HG03442 (cell line): ENCODE results near the gene ATP11C.
A peak's percentile ranks its signal among the peaks of the same experiment; 100 is the strongest.
"Not testable (repeated sequence)": the region's sequence is repeated elsewhere in the genome, so short reads cannot be mapped to it uniquely, and the experiment has no call there.

Experiments used
- ATAC-seq: cut with Tn5 transposase; IDR thresholded peaks from one replicate; pipeline ENCODE4 v1.9.1; 2021; ENCODE audit warnings: mild to moderate bottlenecking, moderate library complexity; ENCODE audit not compliant: unreplicated experiment

The ATP11C gene

GRCh38 chrX:139864640-139865039 is 68.2 kb downstream of the ATP11C start:
- ATAC-seq = no peak

- ATAC-seq = no peak
Measured at GRCh38 chrX:139862208-139862607, 70.6 kb downstream of the ATP11C start.

DNA sequence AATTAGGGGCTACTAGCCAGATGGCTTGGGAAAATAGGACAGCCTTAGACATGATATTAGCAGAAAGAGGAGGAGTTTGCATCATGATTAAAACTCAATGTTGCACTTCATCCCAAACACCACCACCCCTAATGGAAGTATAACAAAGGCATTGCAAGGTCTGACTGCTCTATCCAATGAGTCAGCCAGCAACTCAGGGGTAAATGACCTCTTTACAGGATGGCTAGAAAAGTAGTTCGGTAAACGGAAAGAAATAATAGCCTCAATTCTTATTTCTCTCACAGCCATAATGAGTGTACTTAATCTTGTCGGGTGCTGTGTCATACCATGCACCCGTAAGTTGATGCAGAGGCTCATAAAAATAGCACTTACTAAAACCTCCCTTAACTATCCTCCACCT is 76.0 kb downstream of the ATP11C start:
- ATAC-seq = not testable (repeated sequence)

DNA sequence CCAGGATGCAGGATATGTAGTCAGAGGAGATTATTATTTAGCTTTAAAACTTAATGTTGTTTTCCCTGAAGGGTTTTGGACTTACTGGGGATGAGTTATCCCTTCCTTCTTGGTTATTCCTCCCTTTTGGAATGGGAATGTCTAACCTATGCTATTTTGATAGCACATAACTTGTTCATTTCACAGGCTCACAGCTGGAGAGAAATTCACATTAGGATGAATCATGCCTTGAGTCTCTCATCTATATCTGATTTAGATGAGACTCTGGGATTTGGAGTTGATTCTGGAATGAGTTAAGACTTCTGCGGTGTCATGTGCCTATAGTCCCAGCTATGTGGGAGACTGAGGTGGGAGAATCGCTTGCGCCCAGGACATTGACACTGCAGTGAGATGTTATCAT is 81.1 kb downstream of the ATP11C start:
- ATAC-seq = no peak

- no peak for ATAC-seq
Measured at GRCh38 chrX:139850968-139851367, 81.9 kb downstream of the ATP11C start.

DNA sequence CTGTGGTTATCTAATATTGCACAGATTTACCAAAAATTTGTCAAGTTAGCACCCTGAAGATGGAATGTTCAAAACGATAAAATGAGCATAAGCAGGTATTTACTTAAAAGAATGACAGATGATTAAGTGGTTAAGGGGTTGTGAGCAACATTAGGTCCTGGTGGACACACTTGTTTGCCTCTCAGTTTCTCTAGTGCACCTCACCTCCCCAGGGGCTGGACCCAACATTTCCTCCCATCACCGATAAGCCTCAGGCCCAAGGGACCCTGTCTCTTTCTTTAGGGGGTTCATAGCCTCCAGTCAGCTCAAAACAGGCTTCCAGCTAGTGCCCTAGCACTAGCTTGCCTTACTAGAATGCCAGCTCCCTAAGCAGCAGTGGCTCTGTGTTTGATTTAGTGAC is 88.0 kb downstream of the ATP11C start:
- ATAC-seq = peak; percentile 58

DNA sequence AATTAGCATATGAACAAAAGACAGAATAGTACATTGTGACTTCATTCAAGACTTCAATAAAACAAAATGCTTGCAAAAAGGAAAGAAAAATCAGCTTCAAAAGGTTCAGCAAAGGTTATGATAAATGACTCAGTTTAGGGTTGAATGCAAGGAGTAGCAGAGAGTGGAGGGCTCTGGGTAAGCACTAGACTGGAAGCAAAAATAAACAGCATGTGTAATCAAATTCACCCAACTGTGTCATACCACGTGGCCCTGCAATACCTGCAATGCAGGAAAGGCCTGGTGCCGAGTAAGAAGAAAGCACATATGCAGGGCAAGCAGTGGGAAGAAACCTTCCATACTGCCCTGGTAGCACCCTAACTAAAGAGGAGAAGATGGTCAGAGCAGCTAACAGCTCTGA is 88.7 kb downstream of the ATP11C start:
- ATAC-seq = peak; percentile 83

- ATAC-seq = no peak
Measured at GRCh38 chrX:139842326-139843185, 90.3 kb downstream of the ATP11C start.

- not testable (repeated sequence) for ATAC-seq
Measured at GRCh38 chrX:139836335-139836734, 96.5 kb downstream of the ATP11C start.

DNA sequence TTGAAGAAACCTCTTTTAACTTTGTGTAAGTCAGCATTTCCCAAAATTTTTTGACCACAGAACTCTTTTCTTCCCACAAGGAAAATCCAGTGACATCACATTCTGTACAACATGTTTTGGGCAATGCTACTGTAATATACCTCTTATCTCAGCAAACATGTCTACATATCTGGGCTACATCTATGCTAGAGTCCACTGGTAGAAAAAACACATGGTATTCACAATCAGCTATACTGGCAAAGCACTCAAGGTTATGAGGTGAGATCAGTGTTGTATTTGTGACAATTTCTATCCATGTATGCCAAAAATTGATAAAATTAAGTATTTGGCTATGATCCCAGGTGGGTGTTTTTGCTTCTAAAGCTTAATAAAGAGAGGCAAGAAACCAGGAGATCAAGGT is 98.0 kb downstream of the ATP11C start:
- ATAC-seq = no peak

GRCh38 chrX:139832718-139833309 is 100.0 kb downstream of the ATP11C start:
- ATAC-seq = no peak

GRCh38 chrX:139831675-139832456 is 101.0 kb downstream of the ATP11C start:
- peak; percentile 86 for ATAC-seq

DNA sequence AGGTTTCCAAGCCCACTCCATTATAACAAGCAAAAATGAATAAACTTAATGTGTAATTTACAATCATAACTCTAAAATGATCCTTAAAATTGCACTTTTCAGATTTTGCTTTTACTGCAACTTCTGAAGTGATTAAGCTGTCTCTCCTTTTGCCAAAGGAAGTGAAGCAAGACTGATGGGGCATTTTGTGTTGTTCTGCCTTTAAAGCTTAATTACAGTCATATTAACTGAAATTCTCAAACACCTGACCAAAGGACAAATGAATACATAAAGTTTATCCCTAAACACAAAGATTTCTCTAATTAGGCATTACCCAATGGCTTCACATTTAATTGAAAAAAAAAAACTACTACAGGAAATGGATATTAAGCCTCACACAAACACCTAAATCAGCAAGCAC is 101.8 kb downstream of the ATP11C start:
- ATAC-seq = no peak

DNA sequence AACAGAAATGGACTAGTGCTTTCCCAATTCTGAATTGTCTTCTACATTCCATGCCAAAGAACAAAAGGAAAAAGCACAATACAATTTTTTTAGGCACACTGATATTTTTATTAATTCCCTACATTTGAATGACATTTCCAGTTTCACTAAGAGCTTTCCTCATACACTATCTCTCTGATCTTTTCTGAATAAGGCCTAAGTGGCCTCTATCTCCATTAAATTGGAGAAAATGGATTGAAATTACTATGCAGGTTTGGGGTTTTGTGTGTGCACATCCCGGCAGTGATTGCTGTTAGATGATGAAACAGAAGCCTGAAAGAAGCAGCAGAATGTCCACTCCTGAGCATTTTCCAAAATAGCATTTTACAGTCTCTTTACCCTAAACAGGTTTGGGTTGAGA is 104.0 kb downstream of the ATP11C start:
- ATAC-seq = no peak

DNA sequence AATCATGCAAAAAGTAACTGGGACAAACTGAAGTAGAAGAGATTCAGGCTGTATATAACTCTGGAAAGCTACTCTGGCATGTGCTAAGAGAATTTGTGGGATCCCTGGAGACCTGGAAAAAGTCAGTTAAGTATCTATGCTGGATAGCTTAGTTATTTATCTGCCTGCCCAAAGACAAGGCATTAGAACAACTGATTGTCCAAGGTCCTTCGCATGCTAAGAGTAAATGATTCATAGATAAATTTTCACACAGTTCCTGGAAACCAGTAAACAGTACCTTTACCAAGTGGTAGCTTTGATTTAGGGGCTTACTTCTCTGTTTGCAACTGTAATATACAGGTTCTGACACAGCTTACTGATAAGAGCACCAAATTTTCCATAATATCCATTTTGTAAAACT is 104.8 kb downstream of the ATP11C start:
- ATAC-seq = no peak

GRCh38 chrX:139826065-139827044 is 106.5 kb downstream of the ATP11C start:
- ATAC-seq = no peak

GRCh38 chrX:139825618-139826017 is 107.2 kb downstream of the ATP11C start:
- no peak for ATAC-seq

GRCh38 chrX:139823806-139824205 is 109.0 kb downstream of the ATP11C start:
- no peak for ATAC-seq

GRCh38 chrX:139820358-139820984 is 112.4 kb downstream of the ATP11C start:
- ATAC-seq = no peak

- no peak for ATAC-seq
Measured at GRCh38 chrX:139816204-139816603, 116.6 kb downstream of the ATP11C start.
